H9 (cell line): ENCODE data around the gene HS6ST1. TPM values are rescaled to one million over a fixed set of nuclear protein-coding genes. Genes with fewer than 3 reads are reported as not detected.
A peak's percentile ranks its signal among the peaks of the same experiment; 100 is the strongest.

Source experiments
- DNase-seq: peaks from one replicate; pipeline ENCODE4 v3.0.0-alpha.2; 2017
- H2AFZ ChIP-seq: one replicate; pipeline ENCODE4 v1.6.1; 2013; ENCODE audit warnings: mild to moderate bottlenecking, low read length, control low read depth, moderate library complexity
- H2AK5ac ChIP-seq: 2 replicates; pipeline ENCODE4 v1.6.1; 2013; ENCODE audit warnings: low read length, control low read depth, mixed read lengths; ENCODE audit not compliant: insufficient read length
- H2BK120ac ChIP-seq: one replicate; pipeline ENCODE4 v1.6.1; 2013; ENCODE audit warnings: low read depth, mild to moderate bottlenecking, low read length, control low read depth, inconsistent platforms; ENCODE audit not compliant: poor library complexity, severe bottlenecking
- H2BK12ac ChIP-seq: 2 replicates; pipeline ENCODE4 v1.6.1; 2013; ENCODE audit warnings: low read length, control low read depth, mixed read lengths, low read depth; ENCODE audit not compliant: insufficient read length
- H2BK15ac ChIP-seq: 2 replicates; pipeline ENCODE4 v1.6.1; 2013; ENCODE audit warnings: low read depth, low read length, control low read depth
- H2BK20ac ChIP-seq: one replicate; pipeline ENCODE4 v1.6.1; 2013; ENCODE audit warnings: low read depth, mild to moderate bottlenecking, low read length, control low read depth, inconsistent platforms; ENCODE audit not compliant: poor library complexity, severe bottlenecking
- H2BK5ac ChIP-seq: 2 replicates; pipeline ENCODE4 v1.6.1; 2013; ENCODE audit warnings: low read length, control low read depth, mixed read lengths; ENCODE audit not compliant: insufficient read length
- H3K14ac ChIP-seq: 2 replicates; pipeline ENCODE4 v1.6.1; 2013; ENCODE audit warnings: low read length, control low read depth; ENCODE audit not compliant: insufficient read depth
- H3K18ac ChIP-seq: 2 replicates; pipeline ENCODE4 v1.6.1; 2013; ENCODE audit warnings: low read depth, mild to moderate bottlenecking, mixed read lengths, low read length, control low read depth; ENCODE audit not compliant: insufficient read length
- H3K23ac ChIP-seq: 2 replicates; pipeline ENCODE4 v1.6.1; 2013; ENCODE audit warnings: low read length, control low read depth, mixed read lengths, low read depth; ENCODE audit not compliant: insufficient read length
- H3K23me2 ChIP-seq: 2 replicates; pipeline ENCODE4 v1.6.1; 2013; ENCODE audit warnings: low read depth, mild to moderate bottlenecking, mixed read lengths, low read length, control low read depth; ENCODE audit not compliant: insufficient read length, poor library complexity, severe bottlenecking
- H3K27ac ChIP-seq: 2 replicates; pipeline ENCODE4 v1.5.1; 2013; ENCODE audit warnings: low read length, control low read depth, mixed read lengths, low read depth; ENCODE audit not compliant: insufficient read length
- H3K27me3 ChIP-seq: 2 replicates; pipeline ENCODE4 v1.6.1; 2013; ENCODE audit warnings: low read length, control low read depth, inconsistent platforms; ENCODE audit not compliant: insufficient read depth
- H3K4ac ChIP-seq: 2 replicates; pipeline ENCODE4 v1.6.1; 2013; ENCODE audit warnings: low read depth, mild to moderate bottlenecking, control low read depth, inconsistent platforms, low read length, moderate library complexity
- H3K4me1 ChIP-seq: 2 replicates; pipeline ENCODE4 v1.6.1; 2013; ENCODE audit warnings: low read length, control low read depth, inconsistent platforms; ENCODE audit not compliant: insufficient read depth
- H3K4me2 ChIP-seq: 2 replicates; pipeline ENCODE4 v1.6.1; 2013; ENCODE audit warnings: low read length, control low read depth, mixed read lengths; ENCODE audit not compliant: insufficient read length, insufficient read depth
- H3K56ac ChIP-seq: 2 replicates; pipeline ENCODE4 v1.6.1; 2013; ENCODE audit warnings: low read depth, mild to moderate bottlenecking, mixed read lengths, low read length, control low read depth; ENCODE audit not compliant: insufficient read length
- H3K79me1 ChIP-seq: 2 replicates; pipeline ENCODE4 v1.6.1; 2013; ENCODE audit warnings: low read depth, mild to moderate bottlenecking, moderate library complexity, low read length, control low read depth, inconsistent platforms; ENCODE audit not compliant: insufficient read depth, poor library complexity, severe bottlenecking
- H3K79me2 ChIP-seq: 2 replicates; pipeline ENCODE4 v1.6.1; 2013; ENCODE audit warnings: low read length, control low read depth, inconsistent platforms; ENCODE audit not compliant: insufficient read depth
- H3K9ac ChIP-seq: 2 replicates; pipeline ENCODE4 v1.6.1; 2013; ENCODE audit warnings: low read length, control low read depth, mixed read lengths; ENCODE audit not compliant: insufficient read length; ENCODE audit errors: extremely low read depth
- H3K9me3 ChIP-seq: one replicate; pipeline ENCODE4 v1.6.1; 2013; ENCODE audit warnings: low read depth, low read length, inconsistent platforms; ENCODE audit not compliant: control insufficient read depth
- H3T11ph ChIP-seq: one replicate; pipeline ENCODE4 v1.6.1; 2013; ENCODE audit warnings: mild to moderate bottlenecking, low read length, control low read depth, inconsistent platforms
- H4K20me1 ChIP-seq: one replicate; pipeline ENCODE4 v1.6.1; 2013; ENCODE audit not compliant: control insufficient read depth, insufficient read length, insufficient read depth
- H4K5ac ChIP-seq: 2 replicates; pipeline ENCODE4 v1.6.1; 2013; ENCODE audit warnings: low read depth, mild to moderate bottlenecking, mixed read lengths, low read length, control low read depth; ENCODE audit not compliant: insufficient read length
- H4K8ac ChIP-seq: replicated peaks from 2 replicates; pipeline ENCODE4 v1.6.1; 2013; ENCODE audit warnings: low read length, control low read depth, mixed read lengths, low read depth; ENCODE audit not compliant: insufficient read length
- H4K91ac ChIP-seq: 2 replicates; pipeline ENCODE4 v1.6.1; 2013; ENCODE audit warnings: low read depth, mild to moderate bottlenecking, moderate library complexity, mixed read lengths, low read length, control low read depth; ENCODE audit not compliant: insufficient read length
- H3K27ac Mint-ChIP-seq, 3 experiments: 2 replicates in 2 of 3; 3 replicates in 1 of 3; pipeline ENCODE4 v1.8.0; 2020 to 2021; ENCODE audit warnings: mixed read lengths in 3 of 3, mild to moderate bottlenecking in 1 of 3, moderate library complexity in 1 of 3
- H3K27me3 Mint-ChIP-seq: 2 replicates; pipeline ENCODE4 v1.8.0; 2021; ENCODE audit warnings: low read depth, mild to moderate bottlenecking, moderate library complexity, mixed read lengths
- H3K36me3 Mint-ChIP-seq, 3 experiments: 2 replicates in 2 of 3; 3 replicates in 1 of 3; pipeline ENCODE4 v1.8.0; 2020 to 2021; ENCODE audit warnings: low read depth in 3 of 3, mixed read lengths in 3 of 3; ENCODE audit not compliant: insufficient read depth in 1 of 3
- H3K4me1 Mint-ChIP-seq, 2 experiments: 2 replicates each; pipeline ENCODE4 v1.8.0; 2020; ENCODE audit warnings: mixed read lengths in 2 of 2
- H3K4me3 Mint-ChIP-seq, 2 experiments: 2 replicates in 1 of 2; 3 replicates in 1 of 2; pipeline ENCODE4 v1.8.0; 2020 to 2021; ENCODE audit warnings: mild to moderate bottlenecking in 2 of 2, mixed read lengths in 2 of 2, moderate library complexity in 1 of 2
- H3K9me3 Mint-ChIP-seq, 2 experiments: 2 replicates in 1 of 2; 3 replicates in 1 of 2; pipeline ENCODE4 v1.8.0; 2020; ENCODE audit warnings: mild to moderate bottlenecking in 2 of 2, mixed read lengths in 2 of 2, moderate library complexity in 1 of 2
- CTCF ChIP-seq: fragments of 200-600 bp; sonication (generic); conservative IDR thresholded peaks from 3 replicates; pipeline ENCODE4 v1.8.0; 2021; ENCODE audit warnings: antibody characterized with exemption, mild to moderate bottlenecking
- WGBS: extraction: QIAGEN DNeasy Blood & Tissue Kit; methylation state at CpG from one replicate; pipeline ENCODE4 v1.1.7; 2013; ENCODE audit warnings: missing lambda C conversion rate, low lambda C conversion rate, mixed read lengths; ENCODE audit not compliant: insufficient read length; ENCODE audit errors: extremely low coverage; 5-methylcytosine and 5-hydroxymethylcytosine counted together
- total RNA-seq: library from RNA; stranded (reverse); gene quantifications from 2 replicates; pipeline ENCODE4 v1.2.1, GENCODE V29; 2021

Gene HS6ST1
- total RNA-seq, 1 experiment from 2014 or later = 60.2 TPM

GRCh38 chr2:128304715-128305554 lies 13.7 kb downstream of the HS6ST1 start:
- Histone ChIP-seq H3K4me2 (no peak overlapping the region), H4K91ac (no peak overlapping the region), H2AK5ac (no peak overlapping the region), H3K23me2 (no peaks in the 10 kb centered on the region), H3K27me3 (no peaks in the 10 kb centered on the region), H3K56ac (no peak overlapping the region), H3T11ph (no peak overlapping the region), H2BK20ac (no peak overlapping the region), H2BK15ac (no peak overlapping the region), H2BK12ac (no peak overlapping the region), H2AFZ (no peak overlapping the region), H3K4ac (no peak overlapping the region), H2BK5ac (no peak overlapping the region), H3K18ac (no peak overlapping the region), H3K23ac (no peak overlapping the region), H3K27ac (no peak overlapping the region), H3K79me2 (peaks cover 62% of the 10 kb centered on the region; the same call in 1 of the 2 replicates), H4K8ac (no peak overlapping the region), H3K9me3 (no peaks in the 10 kb centered on the region), H2BK120ac (no peak overlapping the region), H3K9ac (no peak overlapping the region), H4K20me1 (peaks cover 7% of the 10 kb centered on the region), H3K79me1 (peaks cover 19% of the 10 kb centered on the region), H3K4me1 (peaks cover 4% of the 10 kb centered on the region; the same call in 1 of the 2 replicates), H3K14ac (no peak overlapping the region; the same call in 1 of the 2 replicates), H4K5ac (no peak overlapping the region)
- no peak for TF ChIP-seq CTCF
- peak; percentile 68 for DNase-seq
- peak overlapping the region; percentile 44 to 87 (median 72); a peak in 4 of 7 replicates for H3K27ac Mint-ChIP-seq
- no CpG with 5 or more reads among the region's 11 CpGs for WGBS
- H3K4me1 Mint-ChIP-seq = peaks cover 51 to 76% of the 10 kb centered on the region in 2 experiments
- no peaks in the 10 kb centered on the region for H3K27me3 Mint-ChIP-seq
- no peak overlapping the region; a peak in 1 of 5 replicates for H3K4me3 Mint-ChIP-seq
- H3K9me3 Mint-ChIP-seq = no peaks in the 10 kb centered on the region
- H3K36me3 Mint-ChIP-seq = peaks cover 3 to 22% (median 7%) of the 10 kb centered on the region in 3 experiments; a peak in 5 of 7 replicates
